DOHH2 (cell line): ENCODE data around the gene MACROD1.

Source experiments
- H3F3A ChIP-seq: fragments of 200-600 bp; sonication (generic), shearing (Covaris generic); 2 replicates; pipeline ENCODE4 v1.6.0; 2016; ENCODE audit warnings: antibody characterized with exemption, mild to moderate bottlenecking; ENCODE audit not compliant: control insufficient read depth, insufficient read depth
- H3K27ac ChIP-seq: fragments of 200-600 bp; sonication (generic); 2 replicates; pipeline ENCODE4 v1.5.1; 2014; ENCODE audit warnings: low read depth, mild to moderate bottlenecking, low read length, moderate library complexity
- H3K27me3 ChIP-seq: fragments of 200-600 bp; sonication (generic); 2 replicates; pipeline ENCODE4 v1.6.1; 2014; ENCODE audit warnings: mild to moderate bottlenecking, low read length, mixed read lengths; ENCODE audit not compliant: control insufficient read depth
- H3K36me3 ChIP-seq: fragments of 200-600 bp; sonication (generic); 2 replicates; pipeline ENCODE4 v1.6.1; 2014; ENCODE audit warnings: mild to moderate bottlenecking, low read length, moderate library complexity, mixed read lengths; ENCODE audit not compliant: control insufficient read depth
- H3K4me1 ChIP-seq: fragments of 200-600 bp; sonication (generic); 2 replicates; pipeline ENCODE4 v1.6.1; 2014; ENCODE audit warnings: mild to moderate bottlenecking, low read length, mixed read lengths; ENCODE audit not compliant: control insufficient read depth
- H3K4me2 ChIP-seq: fragments of 200-600 bp; sonication (generic); 2 replicates; pipeline ENCODE4 v1.6.0; 2014; ENCODE audit warnings: mild to moderate bottlenecking, low read length, moderate library complexity
- H3K4me3 ChIP-seq: fragments of 200-600 bp; sonication (generic); 2 replicates; pipeline ENCODE4 v1.5.1; 2014; ENCODE audit warnings: mild to moderate bottlenecking, low read length, mixed read lengths
- H3K79me2 ChIP-seq: fragments of 200-600 bp; sonication (generic); 2 replicates; pipeline ENCODE4 v1.6.1; 2014; ENCODE audit warnings: mild to moderate bottlenecking, low read length, mixed read lengths; ENCODE audit not compliant: control insufficient read depth
- H3K9me2 ChIP-seq: fragments of 200-600 bp; sonication (generic); replicated peaks from 2 replicates; pipeline ENCODE4 v1.6.1; 2014; ENCODE audit warnings: mild to moderate bottlenecking, low read length, mixed read lengths; ENCODE audit not compliant: control insufficient read depth
- H3K9me3 ChIP-seq: fragments of 200-600 bp; sonication (generic); 2 replicates; pipeline ENCODE4 v1.6.1; 2014; ENCODE audit warnings: antibody characterized with exemption, low read length, mixed read lengths; ENCODE audit not compliant: control insufficient read depth, insufficient read depth
- H4K20me1 ChIP-seq: fragments of 200-600 bp; sonication (generic); 2 replicates; pipeline ENCODE4 v1.6.0; 2014; ENCODE audit warnings: low read depth, mild to moderate bottlenecking, antibody characterized with exemption, low read length, moderate library complexity; ENCODE audit not compliant: control insufficient read depth, insufficient read depth
- EZH2phosphoT487 ChIP-seq: fragments of 200-600 bp; sonication (generic); IDR thresholded peaks from 2 replicates; pipeline ENCODE4 v1.6.1; 2017; ENCODE audit warnings: borderline replicate concordance, mild to moderate bottlenecking, antibody characterized with exemption, low read length, moderate library complexity, mixed read lengths
- TF ChIP-seq, protein P1 (sequence below): fragments of 200-600 bp; sonication (generic); IDR thresholded peaks from one replicate; pipeline ENCODE4 v1.5.1; 2014; ENCODE audit warnings: antibody characterized with exemption, mild to moderate bottlenecking, low read depth, low read length; ENCODE audit not compliant: poor library complexity, severe bottlenecking

MACROD1 gene

DNA sequence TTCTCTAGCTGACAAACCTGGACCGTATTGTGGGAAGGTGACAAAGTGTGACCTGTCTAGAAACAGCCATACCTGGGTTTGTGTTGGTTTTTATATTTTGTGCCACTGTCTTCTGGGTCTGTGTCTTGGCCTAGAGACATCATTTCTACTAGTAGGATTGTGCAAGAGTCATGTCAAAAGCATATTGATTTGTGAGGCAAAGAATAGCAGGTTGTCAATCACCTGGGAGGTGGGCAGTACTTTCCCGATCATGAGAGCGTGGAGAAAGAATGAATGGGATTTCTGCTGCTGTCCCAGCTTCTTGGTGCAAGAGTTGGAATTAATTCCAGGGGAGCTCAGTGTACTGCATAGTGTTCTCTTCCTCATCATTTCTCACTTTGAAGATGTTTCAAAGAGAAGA is 35.6 kb upstream of the MACROD1 start:
- TF ChIP-seq, protein P1, sequence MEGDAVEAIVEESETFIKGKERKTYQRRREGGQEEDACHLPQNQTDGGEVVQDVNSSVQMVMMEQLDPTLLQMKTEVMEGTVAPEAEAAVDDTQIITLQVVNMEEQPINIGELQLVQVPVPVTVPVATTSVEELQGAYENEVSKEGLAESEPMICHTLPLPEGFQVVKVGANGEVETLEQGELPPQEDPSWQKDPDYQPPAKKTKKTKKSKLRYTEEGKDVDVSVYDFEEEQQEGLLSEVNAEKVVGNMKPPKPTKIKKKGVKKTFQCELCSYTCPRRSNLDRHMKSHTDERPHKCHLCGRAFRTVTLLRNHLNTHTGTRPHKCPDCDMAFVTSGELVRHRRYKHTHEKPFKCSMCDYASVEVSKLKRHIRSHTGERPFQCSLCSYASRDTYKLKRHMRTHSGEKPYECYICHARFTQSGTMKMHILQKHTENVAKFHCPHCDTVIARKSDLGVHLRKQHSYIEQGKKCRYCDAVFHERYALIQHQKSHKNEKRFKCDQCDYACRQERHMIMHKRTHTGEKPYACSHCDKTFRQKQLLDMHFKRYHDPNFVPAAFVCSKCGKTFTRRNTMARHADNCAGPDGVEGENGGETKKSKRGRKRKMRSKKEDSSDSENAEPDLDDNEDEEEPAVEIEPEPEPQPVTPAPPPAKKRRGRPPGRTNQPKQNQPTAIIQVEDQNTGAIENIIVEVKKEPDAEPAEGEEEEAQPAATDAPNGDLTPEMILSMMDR: no peak
- no peak for TF ChIP-seq EZH2phosphoT487
- H3K4me1 ChIP-seq: peaks cover 39% of the 10 kb centered on the region
- H3K36me3 ChIP-seq: peaks cover 82% of the 10 kb centered on the region
- H3K27ac ChIP-seq: no peak overlapping the region
- H3K9me2 ChIP-seq: no peaks in the 10 kb centered on the region
- H3K4me3 ChIP-seq: no peak overlapping the region
- H3K27me3 ChIP-seq: no peaks in the 10 kb centered on the region
- H4K20me1 ChIP-seq: no peaks in the 10 kb centered on the region
- peaks cover 6% of the 10 kb centered on the region for H3K79me2 ChIP-seq
- no peak overlapping the region for H3K4me2 ChIP-seq
- H3F3A ChIP-seq: peaks cover 34% of the 10 kb centered on the region
- no peaks in the 10 kb centered on the region for H3K9me3 ChIP-seq

DNA sequence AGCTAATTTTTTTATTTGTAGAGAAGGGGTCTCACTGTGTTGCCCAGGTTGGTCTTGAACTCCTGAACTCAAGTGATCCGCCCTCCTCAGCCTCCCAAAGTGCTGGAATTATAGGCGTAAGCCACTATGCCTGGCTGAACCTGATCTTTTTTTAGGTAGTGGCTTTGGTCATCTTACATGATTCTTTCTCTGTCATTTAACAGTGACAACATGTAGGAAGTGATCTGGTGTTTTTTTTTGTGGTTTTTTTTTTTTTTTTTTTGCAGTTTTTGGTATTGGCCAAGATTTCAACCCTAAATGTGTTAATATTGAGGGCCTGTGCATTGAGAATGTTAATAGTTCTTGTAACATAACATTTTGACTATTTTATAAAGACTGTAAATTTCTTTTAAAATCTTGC is 32.6 kb upstream of the MACROD1 start:
- peaks cover 91% of the 10 kb centered on the region for H3K36me3 ChIP-seq
- H3F3A ChIP-seq: peaks cover 11% of the 10 kb centered on the region
- H3K9me3 ChIP-seq: no peaks in the 10 kb centered on the region
- no peak overlapping the region for H3K27ac ChIP-seq
- no peak overlapping the region for H3K4me2 ChIP-seq
- no peak for TF ChIP-seq EZH2phosphoT487
- TF ChIP-seq, protein P1: no peak
- H3K9me2 ChIP-seq: no peaks in the 10 kb centered on the region
- peaks cover 18% of the 10 kb centered on the region for H3K79me2 ChIP-seq
- peaks cover 9% of the 10 kb centered on the region; the same call in 1 of the 2 replicates for H3K4me1 ChIP-seq
- no peaks in the 10 kb centered on the region for H4K20me1 ChIP-seq
- H3K4me3 ChIP-seq: no peak overlapping the region
- H3K27me3 ChIP-seq: no peaks in the 10 kb centered on the region

DNA sequence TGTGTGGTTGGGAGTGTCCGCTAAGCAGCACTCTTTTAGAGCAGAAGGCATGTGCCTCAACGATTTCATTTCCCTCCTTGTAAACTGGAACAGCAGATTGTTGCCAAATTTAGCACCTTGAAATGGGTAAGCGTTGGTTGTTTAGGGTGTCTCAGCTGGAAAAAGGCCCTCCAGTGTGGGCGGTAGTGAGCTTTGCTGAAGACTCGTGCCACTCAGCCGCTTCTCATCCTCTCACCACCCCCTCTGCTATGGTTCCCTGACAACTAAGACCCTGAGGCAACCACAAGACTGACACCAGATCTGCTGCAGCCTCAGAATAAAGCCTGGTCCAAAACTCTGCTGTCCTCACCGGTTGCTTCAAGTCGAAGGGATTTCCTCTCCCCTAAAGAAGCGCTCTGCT is 30.7 kb upstream of the MACROD1 start:
- Histone ChIP-seq H4K20me1 (no peaks in the 10 kb centered on the region), H3K9me3 (no peaks in the 10 kb centered on the region), H3F3A (peaks cover 5% of the 10 kb centered on the region; the same call in 1 of the 2 replicates), H3K4me2 (no peak overlapping the region), H3K79me2 (peaks cover 18% of the 10 kb centered on the region), H3K4me1 (no peaks in the 10 kb centered on the region), H3K27me3 (no peaks in the 10 kb centered on the region), H3K36me3 (peaks cover 89% of the 10 kb centered on the region), H3K9me2 (no peaks in the 10 kb centered on the region), H3K27ac (no peak overlapping the region), H3K4me3 (no peak overlapping the region)
- TF ChIP-seq EZH2phosphoT487: no peak
- TF ChIP-seq, protein P1: no peak
